GM12872 (cell line): ENCODE data around the gene SDK2.

Source experiments
- TF ChIP-seq, protein P1 (sequence below): IDR thresholded peaks from 3 replicates; pipeline ENCODE4 v1.5.1; 2011; ENCODE audit warnings: low read depth, mild to moderate bottlenecking, low read length, moderate library complexity; ENCODE audit not compliant: insufficient read depth

SDK2 gene

DNA sequence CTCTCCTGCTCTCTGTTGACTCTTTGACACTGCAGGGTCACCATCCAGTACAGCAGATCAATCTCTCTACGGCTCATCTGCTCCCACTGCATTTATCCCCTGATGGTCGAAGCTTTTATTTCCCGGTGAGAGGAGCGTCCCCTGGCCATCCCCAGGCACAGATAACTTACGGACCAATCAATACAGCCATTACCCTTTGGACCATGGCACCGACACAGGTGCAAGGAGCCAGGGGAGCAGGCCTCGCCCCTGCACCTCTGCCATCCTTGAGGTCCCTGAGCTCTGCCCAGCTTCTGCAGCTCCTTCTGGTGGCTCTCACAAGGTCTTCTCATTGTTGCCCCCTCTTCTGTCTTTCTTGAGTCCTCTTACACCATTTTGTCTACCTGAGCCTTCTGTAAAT is 115.6 kb downstream of the SDK2 start:
- TF ChIP-seq, protein P1, sequence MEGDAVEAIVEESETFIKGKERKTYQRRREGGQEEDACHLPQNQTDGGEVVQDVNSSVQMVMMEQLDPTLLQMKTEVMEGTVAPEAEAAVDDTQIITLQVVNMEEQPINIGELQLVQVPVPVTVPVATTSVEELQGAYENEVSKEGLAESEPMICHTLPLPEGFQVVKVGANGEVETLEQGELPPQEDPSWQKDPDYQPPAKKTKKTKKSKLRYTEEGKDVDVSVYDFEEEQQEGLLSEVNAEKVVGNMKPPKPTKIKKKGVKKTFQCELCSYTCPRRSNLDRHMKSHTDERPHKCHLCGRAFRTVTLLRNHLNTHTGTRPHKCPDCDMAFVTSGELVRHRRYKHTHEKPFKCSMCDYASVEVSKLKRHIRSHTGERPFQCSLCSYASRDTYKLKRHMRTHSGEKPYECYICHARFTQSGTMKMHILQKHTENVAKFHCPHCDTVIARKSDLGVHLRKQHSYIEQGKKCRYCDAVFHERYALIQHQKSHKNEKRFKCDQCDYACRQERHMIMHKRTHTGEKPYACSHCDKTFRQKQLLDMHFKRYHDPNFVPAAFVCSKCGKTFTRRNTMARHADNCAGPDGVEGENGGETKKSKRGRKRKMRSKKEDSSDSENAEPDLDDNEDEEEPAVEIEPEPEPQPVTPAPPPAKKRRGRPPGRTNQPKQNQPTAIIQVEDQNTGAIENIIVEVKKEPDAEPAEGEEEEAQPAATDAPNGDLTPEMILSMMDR = no peak

- TF ChIP-seq, protein P1 = no peak
Measured at GRCh38 chr17:73526952-73527351, 117.3 kb downstream of the SDK2 start.

DNA sequence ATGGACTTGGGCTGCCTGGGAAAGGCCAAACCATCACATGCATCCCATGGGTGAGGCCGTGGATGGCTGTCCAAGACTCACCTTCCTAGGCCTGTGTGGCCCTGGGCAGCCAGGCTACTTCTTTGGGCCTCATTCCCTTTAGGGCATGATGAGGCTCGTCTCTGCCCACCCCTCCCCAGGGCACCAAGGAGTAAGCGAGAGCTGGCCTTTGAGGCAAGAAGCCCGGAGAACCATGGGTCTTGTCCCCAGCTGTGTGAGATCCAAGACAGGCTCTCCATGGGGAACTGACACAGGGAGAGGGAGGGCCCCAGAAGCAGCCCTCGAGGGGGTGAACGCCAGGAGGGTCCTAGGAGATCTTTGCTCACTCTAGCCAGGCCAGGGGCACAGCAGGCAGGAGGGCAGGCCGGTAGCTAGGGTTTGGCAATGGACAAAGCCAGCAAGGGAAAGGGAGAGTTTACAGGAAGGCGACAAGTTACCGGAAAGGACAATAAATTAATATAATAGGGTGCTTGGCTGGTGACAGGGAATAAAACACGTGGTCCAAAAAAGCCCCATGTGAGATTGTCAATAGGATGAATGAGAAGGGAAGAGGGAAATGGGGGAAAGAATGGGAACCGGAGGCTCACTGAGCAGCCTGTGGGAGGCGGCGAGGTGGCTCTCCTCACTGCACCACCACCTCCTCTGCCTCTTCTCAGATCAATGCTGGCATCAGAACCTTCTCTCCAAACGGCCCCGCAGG is 119.1 kb downstream of the SDK2 start:
- TF ChIP-seq, protein P1 = no peak

GRCh38 chr17:73522696-73523095 is 121.5 kb downstream of the SDK2 start:
- TF ChIP-seq, protein P1 = no peak

DNA sequence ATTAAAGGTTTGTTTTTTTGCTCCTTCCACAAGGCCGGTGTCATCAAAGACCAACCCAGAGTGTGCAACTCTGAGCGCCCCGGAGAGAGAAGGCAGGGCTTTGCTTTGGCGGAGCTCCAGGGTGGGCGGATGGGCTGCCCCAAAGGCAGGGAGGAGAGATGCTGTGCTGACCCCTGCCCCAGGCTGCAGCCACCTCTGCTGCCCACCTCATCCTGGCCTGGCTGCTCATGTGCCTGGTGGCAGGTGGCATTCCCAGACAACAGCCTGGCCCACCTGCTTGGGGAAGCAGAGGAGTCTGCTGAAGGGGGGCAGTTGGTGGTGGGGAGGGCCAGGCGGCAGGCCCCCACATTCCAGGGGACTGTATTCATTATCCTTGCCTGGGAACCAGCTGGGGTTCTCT is 122.1 kb downstream of the SDK2 start:
- TF ChIP-seq, protein P1 = no peak

DNA sequence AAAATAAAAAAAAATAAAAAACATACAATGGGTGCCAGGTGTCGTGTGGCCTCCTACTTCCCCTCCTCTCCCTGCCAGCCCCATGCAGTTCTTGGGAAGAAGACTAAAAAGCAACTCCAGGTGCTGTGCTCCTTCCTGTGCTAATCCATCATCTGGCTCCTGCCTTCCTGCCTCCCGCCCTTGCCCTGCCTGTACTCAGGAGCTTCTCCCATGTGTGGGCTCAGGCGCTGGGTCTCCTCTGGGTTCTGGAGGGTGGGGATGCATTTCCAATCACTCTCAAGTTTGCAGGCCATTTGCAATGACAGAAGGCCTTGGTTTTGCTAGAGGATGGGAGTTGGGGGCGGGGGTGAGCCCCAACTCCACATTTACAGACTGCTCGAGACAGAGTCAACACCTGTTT is 122.9 kb downstream of the SDK2 start:
- TF ChIP-seq, protein P1 = no peak

DNA sequence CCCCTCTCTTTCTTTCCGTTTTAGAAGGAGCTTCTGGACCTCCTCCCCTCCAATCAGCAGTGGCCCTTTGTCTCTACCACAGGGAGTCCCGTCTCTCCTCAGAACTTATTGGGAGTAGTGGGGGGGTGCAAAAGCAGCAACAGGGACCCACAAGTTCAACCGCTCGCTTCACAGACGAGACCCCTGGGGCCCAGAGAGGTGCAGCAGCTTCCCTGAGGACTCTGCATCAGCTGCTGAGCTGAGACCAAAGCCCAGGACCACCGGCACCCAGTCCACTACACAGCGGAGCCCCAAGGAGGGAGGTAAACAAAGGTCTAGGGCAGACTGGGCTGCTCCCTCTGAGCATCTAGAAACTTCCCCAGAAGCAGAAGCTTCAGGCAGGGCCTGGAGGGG is 123.9 kb downstream of the SDK2 start:
- TF ChIP-seq, protein P1 = no peak
